ENCODE results near the gene NGFR. TPM values are rescaled to one million over a fixed set of nuclear protein-coding genes. Genes with fewer than 3 reads are reported as not detected.

The NGFR gene
- total RNA-seq, 1 experiment from 2014 or later = 1.6 TPM

- H3K27ac ChIP-seq (ENCODE audit: low read length) = no peak overlapping the region
- intact Hi-C loops (cut with micrococcal nuclease; ENCODE audit: unreplicated experiment) (no loop called here), in situ Hi-C loops (cut with HindIII; ENCODE audit: low pct_unique_long_range_greater_than_20kb, low sequenced_read_pairs) (no loop called here)
- ChIA-PET CTCF (no interaction called here), POLR2A (no interaction called here)
- no peak for TF ChIP-seq SIN3A (IDR thresholded peaks at IDR 0.05; ENCODE audit: borderline replicate concordance, insufficient read depth, low read depth, low read length)
- TF ChIP-seq POLR2AphosphoS5 (IDR thresholded peaks at IDR 0.05; ENCODE audit: low read depth, low read length) = no peak
- ATAC-seq = no peak
- no TSS peak for BruUV-seq (replicated peaks)
- H3K9me3 ChIP-seq (ENCODE audit: control insufficient read depth, insufficient read depth, low read depth, low read length) = no peaks in the 10 kb centered on the region
- no peaks in the 10 kb centered on the region for H3K36me3 ChIP-seq (ENCODE audit: control insufficient read depth, insufficient read depth, low read length)
- no peaks in the 10 kb centered on the region for H3K4me1 ChIP-seq (ENCODE audit: control insufficient read depth, insufficient read depth, low read length)
- DNase-seq (ENCODE audit: low read depth, low spot score) = no peak
- H3K4me3 ChIP-seq (ENCODE audit: low read depth in 2 of 2, low read length in 2 of 2) = no peak overlapping the region
- H3K27me3 ChIP-seq (ENCODE audit: control insufficient read depth, insufficient read depth, low read length) = no peaks in the 10 kb centered on the region
Observed at GRCh38 chr17:49486012-49486641, 9.0 kb upstream of the NGFR start.

GRCh38 chr17:49487183-49487582, 7.9 kb upstream of the NGFR start:
- intact Hi-C loops (cut with micrococcal nuclease; ENCODE audit: unreplicated experiment) = no loop called here
- CTCF ChIA-PET = no interaction called here
- ATAC-seq (peak; percentile 35; the same call in 1 of the 2 replicates), DNase-seq (ENCODE audit: low read depth, low spot score) (no peak)
- in situ Hi-C loops (cut with HindIII; ENCODE audit: low pct_unique_long_range_greater_than_20kb, low sequenced_read_pairs) = no loop called here
- Histone ChIP-seq H3K27me3 (ENCODE audit: control insufficient read depth, insufficient read depth, low read length) (no peaks in the 10 kb centered on the region), H3K27ac (ENCODE audit: low read length) (no peak overlapping the region), H3K4me3 (ENCODE audit: low read depth in 2 of 2, low read length in 2 of 2) (no peak overlapping the region), H3K36me3 (ENCODE audit: control insufficient read depth, insufficient read depth, low read length) (no peaks in the 10 kb centered on the region), H3K4me1 (ENCODE audit: control insufficient read depth, insufficient read depth, low read length) (no peaks in the 10 kb centered on the region), H3K9me3 (ENCODE audit: control insufficient read depth, insufficient read depth, low read depth, low read length) (no peaks in the 10 kb centered on the region)
- POLR2A ChIA-PET = no interaction called here
- TF ChIP-seq TCF7L2 (IDR thresholded peaks at IDR 0.05; ENCODE audit: low read depth, low read length) (no peak), CTCF (IDR thresholded peaks at IDR 0.05) (no peak), POLR2AphosphoS5 (IDR thresholded peaks at IDR 0.05; ENCODE audit: low read depth, low read length) (no peak), REST (IDR thresholded peaks at IDR 0.05; ENCODE audit: insufficient read depth in 1 of 2, low read depth in 2 of 2, low read length in 1 of 2) (no peak), SIN3A (IDR thresholded peaks at IDR 0.05; ENCODE audit: borderline replicate concordance, insufficient read depth, low read depth, low read length) (no peak)
- BruUV-seq (replicated peaks) = no TSS peak

DNA sequence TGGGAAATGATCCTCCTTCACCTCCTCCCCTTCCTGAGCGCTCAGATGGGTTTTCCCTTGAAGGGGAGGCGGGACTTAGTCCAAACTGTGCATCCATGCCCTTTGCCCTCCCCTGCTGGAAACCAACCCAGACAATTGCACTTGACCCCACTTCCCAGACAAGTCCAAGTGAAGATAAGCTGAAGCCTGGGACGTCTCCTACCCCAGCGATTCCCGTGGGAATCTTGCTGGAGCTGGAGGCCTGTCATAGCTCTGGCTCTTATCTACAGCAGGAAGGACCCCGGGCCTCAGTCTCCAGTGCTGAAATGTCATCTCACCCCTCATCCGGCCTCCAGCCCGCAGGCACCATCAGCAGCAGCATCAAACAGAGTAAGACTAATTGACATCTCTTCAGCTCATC, 6.5 kb upstream of the NGFR start:
- ChIA-PET POLR2A (interaction anchor here (0.6 kb wide), 1 partner anchor 54 kb away, joined by 6 read pairs; no protein-coding TSS in a partner anchor), CTCF (no interaction called here)
- BruUV-seq (replicated peaks) = no TSS peak
- H3K36me3 ChIP-seq (ENCODE audit: control insufficient read depth, insufficient read depth, low read length) = no peaks in the 10 kb centered on the region
- TF ChIP-seq POLR2AphosphoS5 (IDR thresholded peaks at IDR 0.05; ENCODE audit: low read depth, low read length) (no peak), REST (IDR thresholded peaks at IDR 0.05; ENCODE audit: insufficient read depth in 1 of 2, low read depth in 2 of 2, low read length in 1 of 2) (no peak), SIN3A (IDR thresholded peaks at IDR 0.05; ENCODE audit: borderline replicate concordance, insufficient read depth, low read depth, low read length) (no peak), TCF7L2 (IDR thresholded peaks at IDR 0.05; ENCODE audit: low read depth, low read length) (no peak), CTCF (IDR thresholded peaks at IDR 0.05) (no peak)
- no peaks in the 10 kb centered on the region for H3K9me3 ChIP-seq (ENCODE audit: control insufficient read depth, insufficient read depth, low read depth, low read length)
- in situ Hi-C loops (cut with HindIII; ENCODE audit: low pct_unique_long_range_greater_than_20kb, low sequenced_read_pairs) (no loop called here), intact Hi-C loops (cut with micrococcal nuclease; ENCODE audit: unreplicated experiment) (no loop called here)
- no peak overlapping the region for H3K27ac ChIP-seq (ENCODE audit: low read length)
- H3K4me3 ChIP-seq (ENCODE audit: low read depth in 2 of 2, low read length in 2 of 2) = no peak overlapping the region
- no peaks in the 10 kb centered on the region for H3K4me1 ChIP-seq (ENCODE audit: control insufficient read depth, insufficient read depth, low read length)
- no peaks in the 10 kb centered on the region for H3K27me3 ChIP-seq (ENCODE audit: control insufficient read depth, insufficient read depth, low read length)
- ATAC-seq (no peak), DNase-seq (ENCODE audit: low read depth, low spot score) (no peak)
